HCT116 (cell line): ENCODE results near the gene EVX1. TPM values are rescaled to one million over a fixed set of nuclear protein-coding genes. Genes with fewer than 3 reads are reported as not detected.

Experiments used
- ATAC-seq: fragments of 200-7000 bp; cut with Tn5 transposase; 2 replicates; pipeline ENCODE4 v1.9.1; 2020; ENCODE audit warnings: mild to moderate bottlenecking, moderate library complexity
- BruUV-seq: library from RNA; stranded (reverse); fragments of 400-500 nt; replicated peaks from 2 replicates; lab custom pipeline; 2021; lab: Mats Ljungman, UMichigan
- CTCF ChIA-PET: fragments of 300-600 bp; sonication (Branson Sonifier 250); formaldehyde crosslinking; loops from one replicate; lab custom pipeline; 2021; ENCODE audit warnings: antibody characterized with exemption; lab: Charles Lee
- POLR2A ChIA-PET: fragments of 300-600, 350-600 bp; sonication (Branson Sonifier 250); formaldehyde crosslinking; loops from one replicate; lab custom pipeline; 2021; ENCODE audit warnings: antibody characterized with exemption; lab: Charles Lee
- RAD21 ChIA-PET, 2 experiments: fragments of 300-600 bp; sonication (Branson Sonifier 250); formaldehyde crosslinking; loops; one replicate each; lab custom pipeline; 2023; ENCODE audit warnings: low total read pairs in 2 of 2; ENCODE audit not compliant: uncharacterized antibody in 2 of 2, unreplicated experiment in 2 of 2, low non-redundant PET in 1 of 2; lab: Charles Lee
- DNase-seq: peaks from one replicate; pipeline ENCODE4 v3.0.0-alpha.2; 2010; ENCODE audit warnings: low read depth, low spot score
- H2AFZ ChIP-seq: fragments of 200-600 bp; shearing (Covaris generic), sonication (generic); 2 replicates; pipeline ENCODE4 v1.6.1; 2017; ENCODE audit warnings: low read depth, mixed run types, mixed read lengths, antibody characterized with exemption, low read length; ENCODE audit not compliant: poor library complexity, severe bottlenecking
- H3K27ac ChIP-seq: 2 replicates; pipeline ENCODE4 v1.5.1; 2012; ENCODE audit warnings: low read depth, low read length
- H3K27me3 ChIP-seq: fragments of 200-600 bp; sonication (generic); 2 replicates; pipeline ENCODE4 v1.6.1; 2016; ENCODE audit warnings: mixed run types, low read length, mixed read lengths; ENCODE audit not compliant: insufficient read depth
- H3K36me3 ChIP-seq, 2 experiments: fragments of 200-500 bp in 1 of 2; fragments of 200-600 bp in 1 of 2; sonication (Bioruptor generic) in 1 of 2; sonication (generic) in 1 of 2; 2 replicates each; pipeline versions ENCODE4 v1.5.1 to v1.6.1; 2014 to 2016; ENCODE audit warnings: low read length in 2 of 2, inconsistent platforms in 1 of 2, mixed read lengths in 1 of 2, mixed run types in 1 of 2; ENCODE audit not compliant: insufficient read depth in 2 of 2, control insufficient read depth in 1 of 2
- H3K4me1 ChIP-seq, 2 experiments: fragments of 200-600 bp in 1 of 2; sonication (generic) in 1 of 2; 2 replicates each; pipeline versions ENCODE4 v1.5.1 to v1.6.1; 2012 to 2017; ENCODE audit warnings: low read length in 2 of 2, inconsistent platforms in 1 of 2, mild to moderate bottlenecking in 1 of 2, mixed read lengths in 1 of 2, mixed run types in 1 of 2, moderate library complexity in 1 of 2; ENCODE audit not compliant: insufficient read depth in 2 of 2, control insufficient read depth in 1 of 2
- H3K4me2 ChIP-seq: fragments of 200-600 bp; sonication (generic); 2 replicates; pipeline ENCODE4 v1.6.1; 2017; ENCODE audit warnings: mixed run types, low read length, mixed read lengths
- H3K4me3 ChIP-seq, 2 experiments: fragments of 200-600 bp in 1 of 2; sonication (generic) in 1 of 2; replicated peaks in 1 of 2; 2 replicates each; pipeline ENCODE4 v1.5.1; 2011 to 2016; ENCODE audit warnings: low read length in 2 of 2, control low read depth in 1 of 2, low read depth in 1 of 2, mild to moderate bottlenecking in 1 of 2, mixed read lengths in 1 of 2, mixed run types in 1 of 2
- H3K79me2 ChIP-seq: fragments of 200-600 bp; sonication (generic); 2 replicates; pipeline ENCODE4 v1.6.1; 2017; ENCODE audit warnings: mild to moderate bottlenecking, mixed run types, low read length, moderate library complexity, mixed read lengths; ENCODE audit not compliant: insufficient read depth
- H3K9ac ChIP-seq: fragments of 200-600 bp; sonication (generic); 2 replicates; pipeline ENCODE4 v1.6.1; 2016; ENCODE audit warnings: low read length, mixed read lengths
- H3K9me2 ChIP-seq: fragments of 200-600 bp; sonication (generic), shearing (Covaris generic); 2 replicates; pipeline ENCODE4 v1.6.1; 2017; ENCODE audit warnings: mixed run types, mild to moderate bottlenecking, moderate library complexity; ENCODE audit not compliant: insufficient read depth
- H3K9me3 ChIP-seq, 2 experiments: fragments of 200-500 bp in 1 of 2; fragments of 200-600 bp in 1 of 2; sonication (Bioruptor generic) in 1 of 2; sonication (generic) in 1 of 2; 2 replicates each; pipeline ENCODE4 v1.6.1; 2014 to 2017; ENCODE audit warnings: low read length in 2 of 2, mixed read lengths in 2 of 2, inconsistent platforms in 1 of 2, low read depth in 1 of 2, mild to moderate bottlenecking in 1 of 2, mixed run types in 1 of 2, moderate library complexity in 1 of 2; ENCODE audit not compliant: control insufficient read depth in 1 of 2, insufficient read depth in 1 of 2
- H4K20me1 ChIP-seq: fragments of 200-600 bp; sonication (generic), shearing (Covaris generic); 2 replicates; pipeline ENCODE4 v1.6.1; 2017; ENCODE audit warnings: mixed run types, mild to moderate bottlenecking, moderate library complexity; ENCODE audit not compliant: insufficient read depth
- CBX3 ChIP-seq: IDR thresholded peaks from 2 replicates; pipeline ENCODE4 v1.6.1; 2012; ENCODE audit warnings: low read depth
- CEBPB ChIP-seq: IDR thresholded peaks from 2 replicates; pipeline ENCODE4 v1.6.1; 2012; ENCODE audit warnings: low read depth
- CTCF ChIP-seq, 3 experiments: fragments of 200-600 bp in 1 of 3; sonication (generic) in 1 of 3; IDR thresholded peaks in 2 of 3; conservative IDR thresholded peaks in 1 of 3; 2 replicates each; pipeline ENCODE4 v1.5.1; 2012 to 2017; ENCODE audit warnings: low read depth in 2 of 3, low read length in 2 of 3, antibody characterized with exemption in 1 of 3, borderline replicate concordance in 1 of 3, control low read depth in 1 of 3, mild to moderate bottlenecking in 1 of 3, mixed read lengths in 1 of 3, mixed run types in 1 of 3, moderate library complexity in 1 of 3; ENCODE audit not compliant: insufficient read depth in 1 of 3
- FOSL1 ChIP-seq: IDR thresholded peaks from 2 replicates; pipeline ENCODE4 v1.6.1; 2012; ENCODE audit warnings: low read depth
- MAX ChIP-seq: IDR thresholded peaks from 2 replicates; pipeline ENCODE4 v1.6.1; 2012
- SRF ChIP-seq: IDR thresholded peaks from 2 replicates; pipeline ENCODE4 v1.6.1; 2012; ENCODE audit warnings: low read depth
- ZFX ChIP-seq: fragments of 450-650 bp; IDR thresholded peaks from 2 replicates; pipeline ENCODE4 v1.6.1; 2017
- intact Hi-C: fragments of 100-400 bp; cut with micrococcal nuclease; formaldehyde crosslinking; loops from 2 replicates; pipeline ENCODE4 v1.10.0; 2022
- total RNA-seq: library from RNA; stranded (reverse); gene quantifications from one replicate; pipeline ENCODE4 v1.2.1, GENCODE V29; 2021; ENCODE audit not compliant: unreplicated experiment
- TF ChIP-seq, protein P1 (sequence below): IDR thresholded peaks from 2 replicates; pipeline ENCODE4 v1.6.1; 2012; ENCODE audit warnings: low read depth
- TF ChIP-seq, protein P2 (sequence below): IDR thresholded peaks from 2 replicates; pipeline ENCODE4 v1.6.1; 2012

EVX1 gene
- total RNA-seq, 1 experiment from 2014 or later: 0.25 TPM

DNA sequence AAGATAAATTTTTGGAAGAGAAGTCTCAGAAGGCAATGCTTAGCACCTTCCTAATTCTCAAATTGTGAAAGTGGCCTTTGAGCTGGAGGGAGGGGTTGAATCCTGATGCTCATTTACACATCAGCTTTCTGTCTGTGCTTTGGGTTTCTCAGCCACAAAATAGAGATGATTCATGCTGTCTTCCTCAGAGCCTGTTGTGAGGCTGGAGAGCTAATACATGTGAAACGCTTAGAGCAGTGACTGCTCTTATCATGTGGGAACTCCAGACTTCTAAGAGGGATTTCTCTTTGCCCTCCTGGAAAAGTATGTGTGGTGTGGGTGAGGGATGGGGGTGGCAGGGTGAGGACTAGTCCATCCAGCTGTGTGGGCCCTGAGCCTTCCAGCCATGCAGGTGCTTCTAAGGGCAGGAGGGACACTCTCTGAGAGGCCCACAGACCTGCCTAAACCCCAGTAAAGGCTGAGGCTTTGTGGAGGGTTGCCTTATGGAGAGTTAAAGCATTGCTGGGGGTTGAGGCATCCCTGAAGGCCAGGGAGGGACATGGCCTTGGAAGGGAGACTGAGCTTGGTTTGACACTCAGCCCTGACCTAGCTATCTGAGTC is 4.8 kb upstream of the EVX1 start:
- no TSS peak for BruUV-seq
- no peaks in the 10 kb centered on the region for H3K36me3 ChIP-seq
- H3K9me2 ChIP-seq: no peaks in the 10 kb centered on the region
- H4K20me1 ChIP-seq: no peaks in the 10 kb centered on the region
- TF ChIP-seq CEBPB (no peak), SRF (no peak), MAX (no peak), ZFX (no peak), CTCF (IDR thresholded peaks at IDR 0.05 in 2 of 3, conservative IDR thresholded peaks at IDR 0.05 in 1 of 3; ENCODE audit: borderline replicate concordance in 1 of 3, insufficient read depth in 1 of 3, low read depth in 2 of 3, low read length in 2 of 3) (no peak), CBX3 (no peak), FOSL1 (no peak)
- TF ChIP-seq, protein P1, sequence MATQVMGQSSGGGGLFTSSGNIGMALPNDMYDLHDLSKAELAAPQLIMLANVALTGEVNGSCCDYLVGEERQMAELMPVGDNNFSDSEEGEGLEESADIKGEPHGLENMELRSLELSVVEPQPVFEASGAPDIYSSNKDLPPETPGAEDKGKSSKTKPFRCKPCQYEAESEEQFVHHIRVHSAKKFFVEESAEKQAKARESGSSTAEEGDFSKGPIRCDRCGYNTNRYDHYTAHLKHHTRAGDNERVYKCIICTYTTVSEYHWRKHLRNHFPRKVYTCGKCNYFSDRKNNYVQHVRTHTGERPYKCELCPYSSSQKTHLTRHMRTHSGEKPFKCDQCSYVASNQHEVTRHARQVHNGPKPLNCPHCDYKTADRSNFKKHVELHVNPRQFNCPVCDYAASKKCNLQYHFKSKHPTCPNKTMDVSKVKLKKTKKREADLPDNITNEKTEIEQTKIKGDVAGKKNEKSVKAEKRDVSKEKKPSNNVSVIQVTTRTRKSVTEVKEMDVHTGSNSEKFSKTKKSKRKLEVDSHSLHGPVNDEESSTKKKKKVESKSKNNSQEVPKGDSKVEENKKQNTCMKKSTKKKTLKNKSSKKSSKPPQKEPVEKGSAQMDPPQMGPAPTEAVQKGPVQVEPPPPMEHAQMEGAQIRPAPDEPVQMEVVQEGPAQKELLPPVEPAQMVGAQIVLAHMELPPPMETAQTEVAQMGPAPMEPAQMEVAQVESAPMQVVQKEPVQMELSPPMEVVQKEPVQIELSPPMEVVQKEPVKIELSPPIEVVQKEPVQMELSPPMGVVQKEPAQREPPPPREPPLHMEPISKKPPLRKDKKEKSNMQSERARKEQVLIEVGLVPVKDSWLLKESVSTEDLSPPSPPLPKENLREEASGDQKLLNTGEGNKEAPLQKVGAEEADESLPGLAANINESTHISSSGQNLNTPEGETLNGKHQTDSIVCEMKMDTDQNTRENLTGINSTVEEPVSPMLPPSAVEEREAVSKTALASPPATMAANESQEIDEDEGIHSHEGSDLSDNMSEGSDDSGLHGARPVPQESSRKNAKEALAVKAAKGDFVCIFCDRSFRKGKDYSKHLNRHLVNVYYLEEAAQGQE: no peak
- TF ChIP-seq, protein P2, sequence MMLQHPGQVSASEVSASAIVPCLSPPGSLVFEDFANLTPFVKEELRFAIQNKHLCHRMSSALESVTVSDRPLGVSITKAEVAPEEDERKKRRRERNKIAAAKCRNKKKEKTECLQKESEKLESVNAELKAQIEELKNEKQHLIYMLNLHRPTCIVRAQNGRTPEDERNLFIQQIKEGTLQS: no peak
- H2AFZ ChIP-seq: no peak overlapping the region
- no peaks in the 10 kb centered on the region for H3K9me3 ChIP-seq
- DNase-seq (no peak), ATAC-seq (no peak)
- ChIA-PET POLR2A (no interaction called here), CTCF (no interaction called here), RAD21 (no interaction called here)
- no peak overlapping the region for H3K4me2 ChIP-seq
- intact Hi-C loops: no loop called here
- peaks cover 0 to 16% of the 10 kb centered on the region in 2 experiments; a peak in 2 of 4 replicates for H3K4me1 ChIP-seq
- H3K27ac ChIP-seq: no peak overlapping the region
- H3K79me2 ChIP-seq: no peaks in the 10 kb centered on the region
- H3K9ac ChIP-seq: no peak overlapping the region
- no peaks in the 10 kb centered on the region for H3K27me3 ChIP-seq
- no peak overlapping the region for H3K4me3 ChIP-seq
